Spleen (tissue), 11 donors: ENCODE results near the gene COG7. TPM values are rescaled to one million over a fixed set of nuclear protein-coding genes. Genes with fewer than 3 reads are reported as not detected.

Experiments used
- DNase-seq: peaks from one replicate; pipeline ENCODE4 v3.0.0-alpha.2; 2020
- H3K27ac ChIP-seq, 8 donors: fragments of 200-600 bp; sonication (generic) in 7 of 8; 1 replicate in 4 of 8; 2 replicates in 4 of 8; pipeline versions ENCODE4 v1.5.0 to v1.8.0; 2016 to 2021; ENCODE audit warnings: inconsistent platforms in 4 of 8, mild to moderate bottlenecking in 4 of 8, moderate library complexity in 1 of 8
- H3K27me3 ChIP-seq, 7 donors: fragments of 200-600 bp; sonication (generic) in 6 of 7; replicated peaks in 1 of 7; 1 replicate in 4 of 7; 2 replicates in 3 of 7; pipeline versions ENCODE4 v1.5.0 to v1.8.0; 2016 to 2021; ENCODE audit warnings: inconsistent platforms in 3 of 7, mild to moderate bottlenecking in 1 of 7
- H3K36me3 ChIP-seq, 6 donors: fragments of 200-600 bp; sonication (generic) in 5 of 6; 1 replicate in 4 of 6; 2 replicates in 2 of 6; pipeline versions ENCODE4 v1.5.0 to v1.8.0; 2016 to 2021; ENCODE audit warnings: inconsistent platforms in 2 of 6
- H3K4me1 ChIP-seq, 6 donors: fragments of 200-600 bp; sonication (generic) in 5 of 6; 1 replicate in 3 of 6; 2 replicates in 3 of 6; pipeline versions ENCODE4 v1.5.0 to v1.8.0; 2016 to 2021; ENCODE audit warnings: inconsistent platforms in 3 of 6
- H3K4me3 ChIP-seq, 8 donors: fragments of 200-600 bp; sonication (generic) in 7 of 8; 1 replicate in 4 of 8; 2 replicates in 4 of 8; pipeline versions ENCODE4 v1.5.0 to v1.8.0; 2016 to 2021; ENCODE audit warnings: inconsistent platforms in 4 of 8, mild to moderate bottlenecking in 4 of 8, moderate library complexity in 2 of 8
- H3K9me3 ChIP-seq, 8 donors: fragments of 200-600 bp; sonication (generic) in 7 of 8; 1 replicate in 4 of 8; 2 replicates in 4 of 8; pipeline versions ENCODE4 v1.5.0 to v1.8.0; 2016 to 2021; ENCODE audit warnings: inconsistent platforms in 4 of 8
- POLR2A ChIP-seq, 3 donors: fragments of 450-650 bp; IDR thresholded peaks; one replicate each; pipeline ENCODE4 v1.5.1; 2017; ENCODE audit warnings: antibody characterized with exemption in 3 of 3, mild to moderate bottlenecking in 1 of 3
- POLR2AphosphoS5 ChIP-seq, 3 donors: sonication (generic); formaldehyde crosslinking; IDR thresholded peaks; one replicate each; pipeline ENCODE4 v1.5.1; 2017; ENCODE audit warnings: antibody characterized with exemption in 3 of 3
- WGBS, 5 donors: extraction: QIAGEN DNeasy Blood & Tissue Kit in 3 of 5; methylation state at CpG; one replicate each; pipeline versions ENCODE4 v1.1.5 to v1.1.7; 2013 to 2018; 5-methylcytosine and 5-hydroxymethylcytosine counted together
- intact Hi-C: fragments of 100-400 bp; cut with DNase I; formaldehyde crosslinking; loops from one replicate; pipeline ENCODE4 v1.15.0; 2023; ENCODE audit warnings: low total_unique reads
- polyA plus RNA-seq, 3 donors: library from polyadenylated mRNA; stranded (reverse); fragments of 200-250 nt; gene quantifications; one replicate each; pipeline ENCODE4 v1.2.1, GENCODE V29; 2013
- total RNA-seq, 7 donors: library from RNA; depleted of rRNA in 3 of 7; stranded (reverse); fragments of >200 nt in 3 of 7; fragmentation: NEBNext Ultra II Directional in 4 of 7; extraction: Animal tissue kit (Norgen Biotek cat#: 25700) in 4 of 7; gene quantifications; one replicate each; pipeline versions ENCODE4 v1.1.0 to v1.2.1, GENCODE V29; 2016 to 2021
- TF ChIP-seq, protein P1 (sequence below), 11 experiments: fragments of 200-600 bp in 7 of 11; fragments of 450-650 bp in 4 of 11; sonication (generic) in 4 of 11; IDR thresholded peaks in 8 of 11; conservative IDR thresholded peaks in 3 of 11; 1 replicate in 7 of 11; 2 replicates in 4 of 11; pipeline versions ENCODE4 v1.4.0 to v1.8.0; 2016 to 2021; ENCODE audit warnings: antibody characterized with exemption in 11 of 11, inconsistent platforms in 4 of 11, mild to moderate bottlenecking in 1 of 11
- donor health status: healthy with polysubstance abuse.
- donor health status: DM: no; HTN: no; CAD: no; lungs with moderate emphysema.
- donor health status: DM: no; HTN: no; CAD: no.
- donor health status: Bipolar disorder and iron deficiency.
- donor health status: healthy.
- donor health status: DM: no; HTN: no; CAD: no.
- donor health status: DM: yes; HTN: yes; CAD: no.

The COG7 gene
- total and polyA plus RNA-seq, 10 donors = 9.6 to 25.5 (median 18.8) TPM

DNA sequence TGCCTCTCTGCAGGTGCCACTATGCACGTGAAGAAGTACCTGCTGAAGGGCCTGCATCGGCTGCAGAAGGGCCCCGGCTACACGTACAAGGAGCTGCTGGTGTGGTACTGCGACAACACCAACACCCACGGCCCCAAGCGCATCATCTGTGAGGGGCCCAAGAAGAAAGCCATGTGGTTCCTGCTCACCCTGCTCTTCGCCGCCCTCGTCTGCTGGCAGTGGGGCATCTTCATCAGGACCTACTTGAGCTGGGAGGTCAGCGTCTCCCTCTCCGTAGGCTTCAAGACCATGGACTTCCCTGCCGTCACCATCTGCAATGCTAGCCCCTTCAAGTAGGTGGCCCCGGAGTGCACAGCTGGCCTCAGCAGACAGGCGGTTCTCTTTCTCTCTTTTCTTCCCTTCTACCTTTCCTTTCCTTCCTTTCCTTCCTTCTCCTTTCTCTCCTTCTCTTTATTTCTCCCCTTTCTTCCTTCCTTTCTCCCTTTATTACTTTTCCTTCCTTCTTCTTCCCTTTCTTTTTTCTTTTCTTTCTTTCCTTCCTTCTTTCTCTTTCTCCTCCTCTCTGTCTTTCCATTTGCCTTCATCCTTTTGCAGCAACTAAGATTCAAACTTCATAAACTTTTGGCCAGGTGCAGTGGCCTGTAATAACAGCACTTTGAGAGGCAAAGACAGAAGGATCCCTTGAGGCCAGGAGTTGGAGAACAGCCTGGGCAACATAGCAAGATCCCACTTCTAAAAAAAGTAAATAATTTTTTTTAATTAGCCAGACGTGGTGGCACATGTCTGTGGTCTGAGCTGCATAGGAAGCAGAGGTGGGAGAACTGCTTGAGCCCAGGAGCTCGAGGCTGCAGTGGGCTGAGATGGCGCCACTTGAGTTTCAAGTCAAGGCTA, 104.2 kb downstream of the COG7 start:
- DNase-seq = no peak
- no peak overlapping the region for H3K4me3 ChIP-seq
- H3K27me3 ChIP-seq = peaks cover 0 to 25% (median 0%) of the 10 kb centered on the region in 7 donors
- H3K4me1 ChIP-seq = no peaks in the 10 kb centered on the region
- intact Hi-C loops = no loop called here
- H3K27ac ChIP-seq = no peak overlapping the region
- no peaks in the 10 kb centered on the region for H3K9me3 ChIP-seq
- whole genome bisulfite sequencing, 5 donors = 48 to 62% (median 52%) methylated on average over 15 to 18 of the region's 18 CpGs
- no peaks in the 10 kb centered on the region for H3K36me3 ChIP-seq
- TF ChIP-seq POLR2A (IDR thresholded peaks at IDR 0.05) (no peak), POLR2AphosphoS5 (IDR thresholded peaks at IDR 0.05) (no peak)
- TF ChIP-seq, protein P1, sequence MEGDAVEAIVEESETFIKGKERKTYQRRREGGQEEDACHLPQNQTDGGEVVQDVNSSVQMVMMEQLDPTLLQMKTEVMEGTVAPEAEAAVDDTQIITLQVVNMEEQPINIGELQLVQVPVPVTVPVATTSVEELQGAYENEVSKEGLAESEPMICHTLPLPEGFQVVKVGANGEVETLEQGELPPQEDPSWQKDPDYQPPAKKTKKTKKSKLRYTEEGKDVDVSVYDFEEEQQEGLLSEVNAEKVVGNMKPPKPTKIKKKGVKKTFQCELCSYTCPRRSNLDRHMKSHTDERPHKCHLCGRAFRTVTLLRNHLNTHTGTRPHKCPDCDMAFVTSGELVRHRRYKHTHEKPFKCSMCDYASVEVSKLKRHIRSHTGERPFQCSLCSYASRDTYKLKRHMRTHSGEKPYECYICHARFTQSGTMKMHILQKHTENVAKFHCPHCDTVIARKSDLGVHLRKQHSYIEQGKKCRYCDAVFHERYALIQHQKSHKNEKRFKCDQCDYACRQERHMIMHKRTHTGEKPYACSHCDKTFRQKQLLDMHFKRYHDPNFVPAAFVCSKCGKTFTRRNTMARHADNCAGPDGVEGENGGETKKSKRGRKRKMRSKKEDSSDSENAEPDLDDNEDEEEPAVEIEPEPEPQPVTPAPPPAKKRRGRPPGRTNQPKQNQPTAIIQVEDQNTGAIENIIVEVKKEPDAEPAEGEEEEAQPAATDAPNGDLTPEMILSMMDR (IDR thresholded peaks at IDR 0.05 in 8 of 11, conservative IDR thresholded peaks at IDR 0.05 in 3 of 11) = no peak

DNA sequence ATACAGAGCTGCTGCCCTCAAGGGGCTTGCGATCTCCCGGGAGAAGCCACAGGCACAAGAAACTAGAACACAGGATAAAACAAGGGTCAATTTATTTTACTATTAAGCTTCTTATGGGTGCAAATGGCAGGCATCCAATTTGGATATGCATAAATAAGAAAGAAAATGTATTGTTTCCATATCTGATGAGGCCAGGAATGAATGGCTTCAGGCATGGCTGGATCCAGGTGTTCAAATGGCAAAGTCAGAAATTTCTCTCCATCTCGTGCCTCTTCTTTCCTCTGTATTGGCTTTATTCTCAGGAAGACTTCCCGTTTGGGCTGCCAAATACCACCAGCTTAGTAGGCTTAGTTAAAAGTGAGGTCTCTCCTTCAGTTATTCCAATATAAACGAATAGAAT, 107.8 kb downstream of the COG7 start:
- DNase-seq = no peak
- Histone ChIP-seq H3K9me3 (no peaks in the 10 kb centered on the region), H3K36me3 (no peaks in the 10 kb centered on the region), H3K4me1 (no peaks in the 10 kb centered on the region), H3K4me3 (no peak overlapping the region), H3K27me3 (peaks cover 0 to 25% (median 0%) of the 10 kb centered on the region in 7 donors), H3K27ac (no peak overlapping the region)
- intact Hi-C loops = no loop called here
- TF ChIP-seq, protein P1 (IDR thresholded peaks at IDR 0.05 in 8 of 11, conservative IDR thresholded peaks at IDR 0.05 in 3 of 11) = no peak
- no peak for TF ChIP-seq POLR2A (IDR thresholded peaks at IDR 0.05)
- no peak for TF ChIP-seq POLR2AphosphoS5 (IDR thresholded peaks at IDR 0.05)
- 78 to 89% (median 84%) methylated on average over 5 of the region's 5 CpGs for WGBS, 5 donors

DNA sequence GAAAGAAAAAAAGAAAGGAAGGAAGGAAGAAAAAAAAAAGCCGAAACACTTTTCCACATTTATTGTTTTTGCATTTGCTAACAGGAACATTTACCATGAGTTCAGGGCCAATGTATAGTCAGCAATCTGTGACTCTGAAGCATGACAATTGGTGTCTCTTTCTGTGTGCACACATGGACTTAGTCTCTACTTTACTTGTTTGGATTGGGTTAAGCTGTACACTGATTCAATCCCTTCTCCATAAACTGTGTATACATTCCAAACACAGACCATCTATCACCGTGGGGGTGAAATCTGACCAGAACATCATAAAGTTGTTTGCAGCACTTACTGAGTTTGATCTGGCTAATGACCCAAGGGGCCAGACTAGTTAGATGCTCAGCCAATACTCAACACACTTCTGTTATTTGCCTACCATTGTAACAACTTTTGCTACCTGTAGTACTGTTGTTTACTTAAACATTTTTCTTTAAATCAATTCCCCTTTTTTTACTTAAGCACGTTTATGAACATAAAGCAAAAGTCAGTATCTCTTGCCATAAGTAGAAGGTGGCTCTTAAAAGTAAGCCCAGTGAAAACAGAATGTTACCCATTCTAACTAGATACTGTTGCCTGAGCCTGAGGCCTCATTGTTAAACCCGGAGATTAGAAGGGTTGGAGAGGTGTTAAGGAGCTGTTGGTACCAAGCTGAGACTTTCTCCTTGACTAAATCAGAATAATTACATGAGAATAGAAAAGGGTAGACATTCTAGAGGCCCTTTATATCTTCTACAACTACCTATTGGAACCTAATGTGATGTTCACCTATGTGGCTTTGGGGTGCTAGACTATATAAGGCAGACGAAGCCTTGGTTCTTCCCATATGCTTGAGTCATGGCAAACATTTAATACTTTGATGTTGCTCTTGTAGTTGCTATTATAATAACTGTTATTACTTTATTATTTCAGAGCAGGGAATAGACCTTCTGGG, 109.1 kb downstream of the COG7 start:
- 63 to 74% (median 67%) methylated on average over 5 of the region's 5 CpGs for WGBS, 5 donors
- intact Hi-C loops = no loop called here
- no peaks in the 10 kb centered on the region for H3K36me3 ChIP-seq
- H3K27ac ChIP-seq = no peak overlapping the region
- DNase-seq = no peak
- TF ChIP-seq, protein P1 (IDR thresholded peaks at IDR 0.05 in 8 of 11, conservative IDR thresholded peaks at IDR 0.05 in 3 of 11) = no peak
- TF ChIP-seq POLR2A (IDR thresholded peaks at IDR 0.05) (no peak), POLR2AphosphoS5 (IDR thresholded peaks at IDR 0.05) (no peak)
- no peak overlapping the region for H3K4me3 ChIP-seq
- H3K4me1 ChIP-seq = no peaks in the 10 kb centered on the region
- peaks cover 0 to 25% (median 0%) of the 10 kb centered on the region in 7 donors for H3K27me3 ChIP-seq
- no peaks in the 10 kb centered on the region for H3K9me3 ChIP-seq
